NCI-H2029 treated with DMSO at 0.1 percent for 48 hours (cell line): Measurements from ENCODE around the gene OR9A4.
A peak's percentile ranks its signal among the peaks of the same experiment; 100 is the strongest.
"Not testable (repeated sequence)": the region's sequence is repeated elsewhere in the genome, so short reads cannot be mapped to it uniquely, and the experiment has no call there.

Experiments used
- DNase-seq: peaks from one replicate; lab custom pipeline; 2025; lab: John Stamatoyannopoulos, UW

Gene OR9A4

GRCh38 chr7:141916099-141916498 is at the start of gene OR9A4:
OR9A4 (plus strand) TSS chr7:141916399; CDS start chr7:141918876, 2,477 bp downstream.
- DNase-seq, result no peak

GRCh38 chr7:141866974-141867373 is 49.2 kb upstream of the OR9A4 start:
- no peak for DNase-seq

DNA sequence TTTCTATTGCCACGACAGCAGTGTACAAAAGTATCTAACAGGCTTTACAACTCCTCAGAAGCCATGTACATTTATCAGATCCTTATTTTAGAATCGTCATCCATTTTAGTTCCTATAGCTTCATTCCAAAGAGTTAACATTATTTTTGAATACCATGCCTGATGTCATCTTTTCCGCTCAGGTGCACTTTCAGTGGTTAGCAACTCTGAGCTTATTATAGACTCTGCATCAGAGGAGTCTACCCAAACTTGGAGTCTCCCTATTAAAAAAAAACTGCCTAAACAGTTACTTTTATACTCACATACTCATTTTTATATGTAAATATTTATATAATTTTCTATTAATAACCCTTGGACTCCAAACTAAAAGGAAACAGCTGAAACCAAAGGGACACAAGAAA is 43.3 kb upstream of the OR9A4 start:
- DNase-seq, result no peak

- no peak for DNase-seq
Observed at GRCh38 chr7:141874787-141875186, 41.4 kb upstream of the OR9A4 start.

DNA sequence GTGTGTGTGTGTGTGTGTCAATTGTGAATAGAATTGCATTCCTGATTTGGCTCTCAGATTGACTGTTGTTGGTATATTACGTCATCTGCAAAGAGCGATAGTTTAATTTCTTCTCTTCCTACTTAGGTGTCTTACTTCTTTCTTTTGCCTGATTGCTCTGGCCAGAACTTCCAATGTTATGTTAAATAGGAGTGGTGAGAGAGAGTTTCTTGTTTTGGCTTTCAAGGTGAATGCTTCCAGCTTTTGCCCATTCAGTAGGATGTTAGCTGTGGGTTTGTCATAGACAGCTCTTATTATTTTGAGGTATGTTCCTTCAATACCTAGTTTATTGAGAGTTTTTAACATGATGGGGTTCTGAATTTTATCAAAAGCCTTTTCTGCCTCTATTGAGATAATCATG is 40.7 kb upstream of the OR9A4 start:
- no peak for DNase-seq

GRCh38 chr7:141876371-141876770 is 39.8 kb upstream of the OR9A4 start:
- DNase-seq, result no peak

GRCh38 chr7:141877365-141877764 is 38.8 kb upstream of the OR9A4 start:
- no peak for DNase-seq

- DNase-seq, result peak; percentile 10
Observed at GRCh38 chr7:141880960-141881359, 35.2 kb upstream of the OR9A4 start.

- DNase-seq, result no peak
Observed at GRCh38 chr7:141884539-141885225, 31.5 kb upstream of the OR9A4 start.

DNA sequence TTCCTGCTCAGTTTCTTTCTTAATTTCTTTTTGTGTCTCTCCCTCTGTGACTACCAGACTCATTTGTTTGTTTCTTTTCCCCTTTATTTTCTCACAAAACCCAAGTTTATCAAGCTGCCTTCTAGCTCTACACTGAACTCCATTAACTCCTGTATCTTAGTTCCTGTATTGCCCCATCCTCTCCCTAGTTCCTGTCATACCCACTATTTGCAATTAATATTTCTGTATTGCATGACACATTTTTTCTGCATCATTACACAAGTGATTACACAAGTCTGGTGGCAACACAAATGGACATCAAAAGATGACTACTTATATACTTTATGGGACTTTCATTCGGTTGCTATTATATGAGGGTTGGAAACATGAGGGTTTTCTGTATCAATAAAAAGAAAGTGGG is 26.9 kb upstream of the OR9A4 start:
- DNase-seq, result no peak

GRCh38 chr7:141891336-141891735 is 24.9 kb upstream of the OR9A4 start:
- DNase-seq, result no peak

DNA sequence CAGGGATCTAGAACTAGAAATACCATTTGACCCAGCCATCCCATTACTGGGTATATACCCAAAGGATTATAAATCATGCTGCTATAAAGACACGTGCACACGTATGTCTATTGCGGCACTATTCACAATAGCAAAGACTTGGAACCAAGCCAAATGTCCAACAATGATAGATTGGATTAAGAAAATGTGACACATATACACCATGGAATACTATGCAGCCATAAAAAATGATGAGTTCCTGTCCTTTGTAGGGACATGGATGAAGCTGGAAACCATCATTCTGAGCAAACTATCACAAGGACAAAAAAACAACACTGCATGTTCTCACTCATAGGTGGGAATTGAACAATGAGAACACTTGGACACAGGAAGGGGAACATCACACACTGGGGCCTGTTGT is 16.8 kb upstream of the OR9A4 start:
- not testable (repeated sequence) for DNase-seq

DNA sequence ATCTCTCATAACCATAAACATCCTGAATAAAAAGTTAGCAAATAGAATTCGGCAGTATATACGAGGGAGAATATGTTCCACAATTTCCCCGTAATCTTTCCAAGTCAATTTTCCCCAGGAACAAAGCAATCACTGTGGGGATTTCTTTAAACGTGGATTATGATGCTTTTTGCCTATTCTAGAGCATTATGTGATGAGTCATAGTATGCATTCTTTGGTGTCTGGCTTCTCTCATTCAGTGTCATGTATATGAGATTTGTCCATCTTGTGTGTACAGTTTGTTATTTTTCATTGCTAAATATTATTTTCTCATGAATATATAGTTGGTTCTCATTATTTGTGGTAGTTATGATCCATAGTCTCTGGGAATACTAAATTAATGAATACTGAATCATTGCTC is 9.9 kb upstream of the OR9A4 start:
- DNase-seq, result no peak

GRCh38 chr7:141911391-141911790 is 4.8 kb upstream of the OR9A4 start:
- no peak for DNase-seq

- DNase-seq, result no peak
Observed at GRCh38 chr7:141915565-141915964, 634 bp upstream of the OR9A4 start.

GRCh38 chr7:141920281-141920680 is 4.1 kb downstream of the OR9A4 start:
- no peak for DNase-seq

DNA sequence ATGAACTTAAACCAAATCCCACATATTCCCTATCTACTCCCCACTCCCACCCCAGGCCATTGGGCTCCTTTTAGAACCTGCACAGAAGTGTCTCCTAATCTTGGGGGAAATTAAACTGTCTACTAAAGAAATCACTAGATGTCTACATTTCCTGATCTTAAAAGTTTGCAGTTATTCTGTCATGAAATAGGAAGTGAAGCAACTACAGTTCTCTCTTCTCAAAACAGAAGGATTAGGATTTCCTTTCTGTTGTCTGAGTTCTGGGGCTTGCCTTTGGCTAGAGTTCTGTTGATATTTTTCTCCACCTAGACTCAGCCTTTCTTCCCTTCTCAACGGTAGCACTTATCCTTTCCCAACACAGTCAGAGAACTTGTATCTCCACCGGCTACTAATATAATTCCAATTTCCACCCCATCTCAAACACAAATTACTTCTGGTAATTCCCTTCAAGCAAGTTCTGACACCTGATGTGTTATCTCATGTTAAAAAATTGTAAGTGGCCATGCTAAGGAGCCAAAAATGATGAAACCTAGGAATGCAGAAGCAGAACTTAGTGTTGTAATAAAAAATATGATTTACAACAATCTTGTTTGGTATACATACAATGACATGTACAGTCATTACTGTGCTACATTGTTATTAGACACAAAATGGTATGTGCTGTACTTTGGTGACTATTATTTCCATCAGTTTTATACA is 12.1 kb downstream of the OR9A4 start:
- DNase-seq, result no peak

GRCh38 chr7:141928845-141929195 is 12.6 kb downstream of the OR9A4 start:
- no peak for DNase-seq

DNA sequence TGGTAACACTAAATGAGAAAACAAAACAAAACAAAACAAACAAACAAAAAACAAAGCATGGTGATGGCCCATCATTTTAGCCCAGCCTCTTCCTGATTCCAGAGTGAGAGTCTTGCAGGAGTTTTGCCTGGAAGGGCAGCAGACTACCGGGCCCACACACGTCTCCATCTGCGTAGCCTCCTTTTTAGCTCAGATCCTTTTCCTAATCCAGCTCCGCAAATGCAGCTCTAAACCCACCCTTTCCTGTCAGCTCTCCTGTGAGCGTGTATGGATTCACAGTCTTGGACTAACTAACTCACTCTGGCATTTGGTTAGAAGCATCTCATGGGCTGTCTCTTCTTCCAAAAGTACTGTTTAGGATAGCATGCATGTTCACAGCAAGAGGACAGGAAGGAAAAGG is 14.0 kb downstream of the OR9A4 start:
- no peak for DNase-seq

DNA sequence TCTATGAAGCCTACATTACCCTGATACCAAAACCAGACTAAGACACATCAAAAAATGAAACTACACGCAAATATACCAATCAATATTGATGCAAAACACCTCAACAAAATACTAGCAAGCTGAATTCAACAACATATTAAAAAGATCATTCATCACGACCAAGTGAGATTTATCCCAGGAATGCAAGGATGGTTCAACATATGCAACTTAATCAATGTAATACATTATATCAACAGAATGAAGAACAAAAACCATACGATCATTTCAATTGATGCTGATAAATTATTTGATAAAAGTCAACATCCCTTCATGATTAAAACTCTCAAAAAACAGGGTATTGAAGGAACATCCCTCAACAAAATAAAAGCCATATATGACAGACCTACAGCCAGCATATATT is 24.9 kb downstream of the OR9A4 start:
- no peak for DNase-seq

GRCh38 chr7:141943846-141944245 is 27.6 kb downstream of the OR9A4 start:
- no peak for DNase-seq

GRCh38 chr7:141944811-141945210 is 28.6 kb downstream of the OR9A4 start:
- no peak for DNase-seq

GRCh38 chr7:141945356-141945755 is 29.2 kb downstream of the OR9A4 start:
- DNase-seq, result no peak

DNA sequence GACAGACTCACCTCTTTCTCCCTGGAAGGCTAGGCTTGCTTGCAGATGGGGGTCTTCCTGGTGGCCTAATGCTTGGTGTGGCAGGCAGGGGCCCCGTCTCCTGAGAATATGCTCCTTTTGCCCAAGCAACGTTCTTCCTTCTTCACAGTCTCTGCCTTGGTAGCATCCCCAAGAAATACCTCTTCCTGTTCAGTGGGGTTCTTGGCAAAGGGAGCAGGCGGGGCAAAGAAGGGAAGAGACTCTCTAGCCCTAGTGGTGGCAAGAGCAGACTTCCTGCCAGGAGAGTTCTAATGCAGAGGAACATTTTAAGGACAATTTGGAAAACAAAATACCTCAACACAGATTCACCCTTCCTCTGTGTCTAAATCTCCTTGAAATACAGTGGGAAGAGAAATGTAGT is 30.6 kb downstream of the OR9A4 start, which contains the start of gene CLEC5A:
CLEC5A (minus strand) TSS at position 179 of the 400 bp plus-strand sequence. CDS start 682 bp downstream, outside the sequence.
- no peak for DNase-seq
